LNCaP clone FGC (cell line): ENCODE data around the gene GRAMD4.

Source experiments
- DNase-seq: peaks from one replicate; pipeline ENCODE4 v3.0.0-alpha.2; 2011; ENCODE audit warnings: low read depth
- H3K4me3 ChIP-seq: 2 replicates; pipeline ENCODE4 v1.5.1; 2011; ENCODE audit warnings: mild to moderate bottlenecking, low read depth, low read length, control low read depth
- TF ChIP-seq, protein P1 (sequence below): IDR thresholded peaks from 2 replicates; pipeline ENCODE4 v1.5.1; 2012; ENCODE audit warnings: mild to moderate bottlenecking; ENCODE audit not compliant: control insufficient read depth, insufficient read depth; ENCODE audit errors: extremely low read depth

GRAMD4 gene

DNA sequence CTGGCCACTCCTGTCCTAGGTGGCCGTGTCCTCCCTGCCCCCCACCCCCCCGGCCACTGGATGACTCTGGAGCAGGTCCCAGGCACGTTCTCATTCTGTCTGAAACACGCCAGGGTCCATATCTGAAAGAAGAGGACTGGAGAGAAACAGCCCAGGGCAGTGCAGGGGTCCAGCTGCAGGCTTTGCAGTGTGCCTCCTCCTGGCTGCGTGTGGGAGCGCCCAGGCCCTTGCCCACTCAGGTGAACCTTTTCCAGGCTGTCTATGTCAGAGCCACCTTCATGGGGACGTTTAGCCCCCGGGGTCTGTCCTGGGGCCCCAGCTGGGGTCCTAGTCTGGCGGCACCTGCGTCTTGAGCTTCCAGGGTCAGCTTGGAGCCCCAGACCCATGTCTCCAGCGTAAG, 15.6 kb downstream of the GRAMD4 start:
- TF ChIP-seq, protein P1, sequence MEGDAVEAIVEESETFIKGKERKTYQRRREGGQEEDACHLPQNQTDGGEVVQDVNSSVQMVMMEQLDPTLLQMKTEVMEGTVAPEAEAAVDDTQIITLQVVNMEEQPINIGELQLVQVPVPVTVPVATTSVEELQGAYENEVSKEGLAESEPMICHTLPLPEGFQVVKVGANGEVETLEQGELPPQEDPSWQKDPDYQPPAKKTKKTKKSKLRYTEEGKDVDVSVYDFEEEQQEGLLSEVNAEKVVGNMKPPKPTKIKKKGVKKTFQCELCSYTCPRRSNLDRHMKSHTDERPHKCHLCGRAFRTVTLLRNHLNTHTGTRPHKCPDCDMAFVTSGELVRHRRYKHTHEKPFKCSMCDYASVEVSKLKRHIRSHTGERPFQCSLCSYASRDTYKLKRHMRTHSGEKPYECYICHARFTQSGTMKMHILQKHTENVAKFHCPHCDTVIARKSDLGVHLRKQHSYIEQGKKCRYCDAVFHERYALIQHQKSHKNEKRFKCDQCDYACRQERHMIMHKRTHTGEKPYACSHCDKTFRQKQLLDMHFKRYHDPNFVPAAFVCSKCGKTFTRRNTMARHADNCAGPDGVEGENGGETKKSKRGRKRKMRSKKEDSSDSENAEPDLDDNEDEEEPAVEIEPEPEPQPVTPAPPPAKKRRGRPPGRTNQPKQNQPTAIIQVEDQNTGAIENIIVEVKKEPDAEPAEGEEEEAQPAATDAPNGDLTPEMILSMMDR, result no peak
- no peak overlapping the region for H3K4me3 ChIP-seq
- DNase-seq, result no peak

DNA sequence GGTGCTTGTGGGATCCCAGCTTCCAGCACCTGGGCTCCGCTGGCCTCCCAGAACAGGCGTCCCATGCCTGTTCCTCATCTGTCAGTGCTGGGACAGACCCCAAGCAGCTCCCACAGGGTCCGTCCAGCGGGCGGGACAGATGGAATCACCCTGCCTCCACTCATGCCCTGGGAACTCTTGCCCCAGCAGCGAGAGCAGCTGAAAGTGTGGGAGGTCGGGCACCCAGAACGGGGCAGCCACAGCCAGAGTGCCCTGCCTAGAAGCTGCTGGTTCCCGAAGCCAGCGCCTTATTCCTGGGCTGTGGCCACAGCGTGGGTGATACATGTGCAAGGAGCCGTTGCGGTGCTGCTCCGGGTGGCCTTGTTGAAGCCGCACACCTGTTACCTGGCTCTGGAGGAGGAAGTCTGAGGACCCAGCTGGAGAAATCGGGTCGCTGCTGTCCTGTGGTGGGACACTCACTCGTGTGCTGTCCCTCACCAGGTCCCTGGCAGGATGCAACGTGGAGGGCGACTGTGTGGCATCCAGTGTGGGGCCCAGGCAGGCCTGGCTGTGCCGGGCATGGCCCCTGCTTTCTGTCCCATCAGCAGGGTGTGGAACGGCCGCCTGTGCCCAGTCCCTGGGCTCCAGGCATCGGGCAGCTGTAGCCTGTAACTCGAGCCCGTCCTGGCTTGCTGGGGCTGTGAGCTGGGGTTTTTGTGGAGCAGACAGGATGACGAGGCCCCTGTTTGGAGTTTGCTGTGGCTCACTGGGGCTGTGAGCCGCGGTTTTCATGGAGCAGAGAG, 16.2 kb downstream of the GRAMD4 start:
- DNase-seq, result no peak
- TF ChIP-seq, protein P1, result no peak

DNA sequence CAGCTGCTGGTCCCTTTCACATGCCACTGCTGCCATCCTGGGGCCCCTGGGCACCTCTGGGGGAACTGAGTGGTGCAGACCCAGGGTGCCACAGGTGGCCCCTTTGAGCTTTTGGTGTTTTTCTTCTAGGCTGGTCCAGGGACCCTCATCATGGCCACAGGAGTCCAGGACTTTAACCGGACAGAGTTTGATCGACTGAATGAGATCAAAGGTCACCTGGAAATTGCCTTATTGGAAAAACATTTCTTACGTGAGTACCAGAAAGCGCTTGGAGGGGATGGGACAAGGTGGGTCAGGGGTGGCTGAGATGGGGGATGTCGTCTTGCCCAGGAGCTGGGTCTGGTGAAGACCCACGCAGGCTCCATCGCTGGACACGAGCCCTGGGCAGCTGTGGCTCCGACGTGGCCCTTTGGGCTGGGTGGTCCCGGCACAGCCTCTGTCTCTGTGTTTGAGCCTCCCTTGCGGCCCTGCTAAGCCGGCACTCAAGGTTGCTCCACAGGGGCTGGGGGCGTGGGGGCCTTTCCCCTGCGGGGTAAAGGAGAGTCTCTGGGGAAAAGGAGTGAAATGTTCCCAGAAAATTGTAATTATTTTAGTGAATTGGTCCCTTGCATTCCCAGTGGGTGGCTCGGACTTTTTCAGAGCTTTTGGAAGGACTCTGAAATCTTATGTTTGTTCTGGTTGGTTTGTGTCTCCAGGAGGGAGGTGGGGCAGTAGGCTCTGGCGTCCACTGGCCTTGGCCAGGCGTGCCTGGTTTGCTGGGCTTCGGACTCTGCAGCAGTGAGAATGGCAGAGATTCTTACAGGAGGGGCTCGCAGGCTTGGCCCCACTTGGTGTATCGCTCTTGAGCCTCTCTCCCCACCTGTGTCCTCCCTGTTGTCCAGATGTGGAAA, 17.8 kb downstream of the GRAMD4 start:
- TF ChIP-seq, protein P1, result no peak
- no peak for DNase-seq
- H3K4me3 ChIP-seq, result no peak overlapping the region

More for the DNA sequence above, 16.2 kb downstream of the GRAMD4 start:
- H3K4me3 ChIP-seq, result no peak overlapping the region

DNA sequence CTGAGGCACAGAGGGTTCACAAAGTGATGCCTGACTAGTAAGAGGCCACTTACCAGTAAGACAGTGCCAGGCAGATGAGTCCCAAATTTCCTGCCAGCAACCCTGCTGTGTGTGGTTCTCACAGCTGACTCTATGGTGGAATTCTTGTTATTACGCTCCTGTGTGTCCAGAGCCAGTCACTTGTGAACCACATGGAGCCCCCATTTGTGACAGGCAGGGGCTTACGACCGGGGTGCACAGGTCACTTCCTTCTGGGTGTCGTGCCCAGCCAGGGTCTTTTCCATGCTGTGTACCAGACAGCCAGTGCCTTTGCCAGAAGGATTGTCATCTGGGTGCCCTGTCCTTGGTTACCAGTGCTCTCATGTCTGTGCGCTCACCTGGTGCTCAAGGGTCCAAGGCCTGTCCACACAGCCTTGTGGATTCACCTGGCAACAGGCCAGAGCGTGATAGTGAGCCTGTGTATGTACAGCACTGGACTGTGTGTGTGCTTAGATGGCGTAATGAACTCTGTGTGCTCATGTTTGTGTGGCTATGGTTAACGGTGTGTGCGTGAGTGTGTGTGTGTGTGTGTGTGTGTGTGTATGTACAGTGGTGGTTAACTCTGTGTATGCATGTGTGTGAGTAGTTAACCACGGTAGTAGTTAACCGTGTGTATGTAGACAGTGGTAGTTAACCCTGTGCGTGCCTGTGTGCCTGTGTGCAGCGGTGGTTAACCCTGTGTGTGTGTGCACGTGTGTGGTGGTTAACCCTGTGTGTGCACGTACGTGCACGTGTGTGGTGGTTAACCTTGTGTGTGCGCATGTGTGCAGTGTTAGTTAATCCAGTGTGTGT, 18.6 kb downstream of the GRAMD4 start:
- H3K4me3 ChIP-seq, result no peak overlapping the region
- DNase-seq, result peak; percentile 62
- TF ChIP-seq, protein P1, result no peak

DNA sequence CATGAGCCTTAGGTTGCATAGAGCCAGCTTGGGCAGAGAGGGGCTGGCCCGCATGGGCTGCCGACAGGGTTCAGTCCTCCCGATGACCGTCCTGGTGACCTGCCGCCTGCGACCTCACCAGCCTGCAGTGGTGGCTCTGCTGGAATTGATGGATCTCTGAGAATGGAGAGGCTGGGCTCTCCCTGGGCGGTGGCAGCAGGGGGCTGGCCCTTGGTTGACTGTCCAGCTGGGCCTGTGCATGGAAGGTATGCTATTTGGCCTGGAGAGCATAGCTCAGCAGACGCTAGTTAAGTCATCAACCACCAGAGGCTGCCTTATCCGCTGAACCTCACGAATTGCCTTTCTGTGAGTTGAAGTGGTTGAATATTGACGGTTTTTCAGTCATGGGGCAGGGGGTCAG, 19.7 kb downstream of the GRAMD4 start:
- no peak overlapping the region for H3K4me3 ChIP-seq
- TF ChIP-seq, protein P1, result no peak
- DNase-seq, result no peak

DNA sequence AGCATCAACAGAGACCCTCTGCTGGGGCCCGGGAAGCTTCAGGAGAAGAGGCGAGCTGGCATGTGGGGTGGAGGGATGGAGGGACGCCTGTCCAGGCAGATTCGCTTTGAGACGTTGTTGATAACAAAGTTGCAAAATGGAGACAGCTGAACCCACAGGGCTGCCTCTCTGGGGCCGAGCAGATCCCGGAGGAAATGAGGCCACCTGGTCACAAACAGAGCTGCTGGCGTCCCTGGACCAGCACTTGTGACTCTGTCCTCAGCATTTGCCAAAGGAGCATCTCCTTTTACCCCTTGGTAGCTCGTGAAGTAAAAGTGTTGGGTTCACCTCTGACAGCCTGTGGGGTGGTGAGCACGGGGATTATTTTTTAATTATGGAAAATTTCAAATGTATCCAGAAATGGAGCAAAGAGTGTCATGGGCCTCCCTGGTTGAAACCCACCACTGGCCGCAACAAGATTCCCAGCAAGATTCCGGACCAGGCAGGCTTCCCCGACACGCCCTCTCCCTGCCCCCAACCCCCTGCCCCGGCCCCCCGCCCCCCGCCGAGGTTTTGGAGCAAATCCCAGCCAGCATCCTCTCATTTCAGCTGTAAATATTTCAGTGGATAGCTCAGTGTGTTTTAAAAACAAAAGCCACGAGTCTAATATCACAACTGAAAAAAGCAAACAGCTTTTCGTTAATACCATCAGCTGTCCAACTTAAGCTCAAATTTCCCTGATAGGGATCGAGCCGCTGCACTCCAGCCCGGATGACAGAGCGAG, 20.3 kb downstream of the GRAMD4 start:
- H3K4me3 ChIP-seq, result no peak overlapping the region
- no peak for DNase-seq
- TF ChIP-seq, protein P1, result no peak
